PC-3 (cell line): Measurements from ENCODE around the gene GRIK1. TPM values are rescaled to one million over a fixed set of nuclear protein-coding genes. Genes with fewer than 3 reads are reported as not detected.

Experiments
- ATAC-seq: fragments of 200-7000 bp; cut with Tn5 transposase; 2 replicates; pipeline ENCODE4 v1.9.1; 2020; ENCODE audit warnings: mild to moderate bottlenecking, moderate library complexity
- BruUV-seq: library from RNA; stranded (reverse); fragments of 400-500 nt; replicated peaks from 2 replicates; lab custom pipeline; 2021; lab: Mats Ljungman, UMichigan
- CTCF ChIA-PET: fragments of 300-600 bp; sonication (Branson Sonifier 250); formaldehyde crosslinking; loops from one replicate; lab custom pipeline; 2022; ENCODE audit warnings: antibody characterized with exemption; lab: Charles Lee
- POLR2A ChIA-PET: fragments of 300-600 bp; sonication (Branson Sonifier 250); formaldehyde crosslinking; loops from one replicate; lab custom pipeline; 2022; ENCODE audit warnings: antibody characterized with exemption; ENCODE audit not compliant: unreplicated experiment; lab: Charles Lee
- DNase-seq: peaks from one replicate; pipeline ENCODE4 v3.0.0-alpha.2; 2015
- H2AFZ ChIP-seq: fragments of 300-600 bp; sonication (generic); 2 replicates; pipeline ENCODE4 v1.6.0; 2016; ENCODE audit warnings: antibody characterized with exemption, low read length
- H3F3A ChIP-seq: fragments of 300-600 bp; sonication (generic); one replicate; pipeline ENCODE4 v1.6.0; 2017; ENCODE audit warnings: antibody characterized with exemption, low read length, control low read depth, mild to moderate bottlenecking; ENCODE audit not compliant: unreplicated experiment
- H3K27ac ChIP-seq: fragments of 300-600 bp; sonication (generic); 2 replicates; pipeline ENCODE4 v1.5.1; 2016; ENCODE audit warnings: mild to moderate bottlenecking, low read length
- H3K27me3 ChIP-seq: fragments of 300-600 bp; sonication (generic); 2 replicates; pipeline ENCODE4 v1.6.1; 2016; ENCODE audit warnings: low read length, mixed read lengths
- H3K36me3 ChIP-seq: fragments of 300-600 bp; sonication (generic); 2 replicates; pipeline ENCODE4 v1.6.1; 2016; ENCODE audit warnings: low read depth, mixed run types, low read length, mixed read lengths
- H3K4me1 ChIP-seq: fragments of 300-600 bp; sonication (generic); 2 replicates; pipeline ENCODE4 v1.5.1; 2016; ENCODE audit warnings: low read length; ENCODE audit not compliant: insufficient read depth
- H3K4me2 ChIP-seq: fragments of 300-600 bp; sonication (generic); 2 replicates; pipeline ENCODE4 v1.6.0; 2016; ENCODE audit warnings: low read length
- H3K4me3 ChIP-seq: fragments of 300-600 bp; sonication (generic); 2 replicates; pipeline ENCODE4 v1.5.1; 2016; ENCODE audit warnings: mild to moderate bottlenecking, low read length, mixed read lengths
- H3K79me2 ChIP-seq: fragments of 300-600 bp; sonication (generic); 2 replicates; pipeline ENCODE4 v1.6.1; 2017; ENCODE audit warnings: low read length, mixed read lengths
- H3K9ac ChIP-seq: fragments of 300-600 bp; sonication (generic); 2 replicates; pipeline ENCODE4 v1.6.0; 2016; ENCODE audit warnings: mild to moderate bottlenecking, low read length
- H3K9me2 ChIP-seq: fragments of 300-600 bp; sonication (generic); replicated peaks from 2 replicates; pipeline ENCODE4 v1.6.1; 2016; ENCODE audit warnings: mixed run types, low read length, mixed read lengths
- H3K9me3 ChIP-seq: fragments of 300-600 bp; sonication (generic); 2 replicates; pipeline ENCODE4 v1.6.1; 2016; ENCODE audit warnings: low read length, mixed read lengths
- H4K20me1 ChIP-seq: fragments of 300-600 bp; sonication (generic); 2 replicates; pipeline ENCODE4 v1.6.1; 2016; ENCODE audit warnings: low read length, mixed read lengths
- CTCF ChIP-seq: fragments of 300-600 bp; sonication (generic); conservative IDR thresholded peaks from 2 replicates; pipeline ENCODE4 v1.5.1; 2017; ENCODE audit warnings: antibody characterized with exemption, low read depth, mild to moderate bottlenecking, low read length
- EZH2 ChIP-seq: fragments of 300-600 bp; sonication (generic); IDR thresholded peaks from one replicate; pipeline ENCODE4 v1.6.1; 2017; ENCODE audit warnings: antibody characterized with exemption, mild to moderate bottlenecking, low read length; ENCODE audit not compliant: unreplicated experiment
- EZH2phosphoT487 ChIP-seq: fragments of 300-600 bp; sonication (generic); IDR thresholded peaks from 2 replicates; pipeline ENCODE4 v1.6.1; 2018; ENCODE audit warnings: mild to moderate bottlenecking, antibody characterized with exemption, low read length, borderline replicate concordance
- intact Hi-C: fragments of 100-400 bp; cut with micrococcal nuclease; formaldehyde crosslinking; loops from 2 replicates; pipeline ENCODE4 v1.9.0; 2023
- total RNA-seq: library from RNA; depleted of rRNA; stranded (reverse); fragments of >200 nt; gene quantifications from 2 replicates; pipeline ENCODE4 v1.2.3, GENCODE V29; 2014

GRIK1 gene
- total RNA-seq, 1 experiment from 2014 or later, result not detected

GRCh38 chr21:29664615-29665014 is 275.2 kb downstream of the GRIK1 start:
- Histone ChIP-seq H3K9me3 (no peaks in the 10 kb centered on the region), H3K4me2 (no peak overlapping the region), H3F3A (no peaks in the 10 kb centered on the region), H3K4me3 (no peak overlapping the region), H3K4me1 (no peaks in the 10 kb centered on the region), H2AFZ (no peak overlapping the region), H3K79me2 (no peaks in the 10 kb centered on the region), H3K9ac (no peak overlapping the region), H3K9me2 (no peaks in the 10 kb centered on the region), H3K27me3 (peaks cover 84% of the 10 kb centered on the region), H4K20me1 (no peaks in the 10 kb centered on the region), H3K27ac (no peak overlapping the region), H3K36me3 (no peaks in the 10 kb centered on the region)
- ChIA-PET POLR2A (no interaction called here), CTCF (no interaction called here)
- ATAC-seq (no peak), DNase-seq (no peak)
- intact Hi-C loops, result no loop called here
- no TSS peak for BruUV-seq
- TF ChIP-seq CTCF, result no peak
- TF ChIP-seq EZH2phosphoT487, result no peak
- TF ChIP-seq EZH2, result no peak

- Histone ChIP-seq H3K4me3 (no peak overlapping the region), H3K4me2 (no peak overlapping the region), H3K9me3 (no peaks in the 10 kb centered on the region), H2AFZ (no peak overlapping the region), H3K79me2 (no peaks in the 10 kb centered on the region), H3K36me3 (no peaks in the 10 kb centered on the region), H3K9ac (no peak overlapping the region), H3K9me2 (no peaks in the 10 kb centered on the region), H3F3A (no peaks in the 10 kb centered on the region), H4K20me1 (no peaks in the 10 kb centered on the region), H3K4me1 (peaks cover 2% of the 10 kb centered on the region), H3K27me3 (peaks cover 69% of the 10 kb centered on the region), H3K27ac (no peak overlapping the region)
- POLR2A ChIA-PET, result no interaction called here
- DNase-seq (no peak), ATAC-seq (no peak)
- intact Hi-C loops, result no loop called here
- CTCF ChIA-PET, result no interaction called here
- no TSS peak for BruUV-seq
- TF ChIP-seq EZH2 (no peak), EZH2phosphoT487 (no peak), CTCF (no peak)
Observed at GRCh38 chr21:29661672-29662442, 277.9 kb downstream of the GRIK1 start.

- Histone ChIP-seq H3K9ac (no peak overlapping the region), H3K79me2 (no peaks in the 10 kb centered on the region), H3K4me3 (no peak overlapping the region), H3K4me2 (no peak overlapping the region), H4K20me1 (no peaks in the 10 kb centered on the region), H2AFZ (no peak overlapping the region), H3K9me3 (no peaks in the 10 kb centered on the region), H3K4me1 (peaks cover 8% of the 10 kb centered on the region), H3K36me3 (no peaks in the 10 kb centered on the region), H3F3A (no peaks in the 10 kb centered on the region), H3K9me2 (no peaks in the 10 kb centered on the region), H3K27ac (no peak overlapping the region), H3K27me3 (peaks cover 57% of the 10 kb centered on the region)
- ATAC-seq (no peak), DNase-seq (no peak)
- no TSS peak for BruUV-seq
- TF ChIP-seq EZH2phosphoT487, result no peak
- no peak for TF ChIP-seq CTCF
- no peak for TF ChIP-seq EZH2
- CTCF ChIA-PET, result no interaction called here
- intact Hi-C loops, result no loop called here
- POLR2A ChIA-PET, result no interaction called here
Observed at GRCh38 chr21:29660047-29660720, 279.6 kb downstream of the GRIK1 start.
